Stimulated activated CD4-positive, alpha-beta T cell treated with anti-CD3 and anti-CD28 coated beads, Interleukin-2, amount 100 ng/mL, for 4 hours (primary cell): ENCODE results near the gene UBE3C.
"Not testable (repeated sequence)": the region's sequence is repeated elsewhere in the genome, so short reads cannot be mapped to it uniquely, and the experiment has no call there.

Experiments
- DNase-seq: peaks from one replicate; pipeline ENCODE4 v3.0.0-alpha.2; 2020; ENCODE audit warnings: low read depth

UBE3C gene

GRCh38 chr7:157130849-157131248 lies 7.9 kb upstream of the UBE3C start:
- DNase-seq: not testable (repeated sequence)

- no peak for DNase-seq
Measured at GRCh38 chr7:157132796-157133195, 5.9 kb upstream of the UBE3C start.

- no peak for DNase-seq
Measured at GRCh38 chr7:157133304-157133703, 5.4 kb upstream of the UBE3C start.

- DNase-seq: no peak
Measured at GRCh38 chr7:157136372-157136771, 2.4 kb upstream of the UBE3C start.

- no peak for DNase-seq
Measured at GRCh38 chr7:157138101-157138423, 664 bp upstream of the UBE3C start.

- DNase-seq: peak; percentile 44
Measured at GRCh38 chr7:157139111-157139809, 534 bp downstream of the UBE3C start.

GRCh38 chr7:157139810-157140510 lies 1.2 kb downstream of the UBE3C start:
- DNase-seq: no peak

- no peak for DNase-seq
Measured at GRCh38 chr7:157140511-157140905, 1.8 kb downstream of the UBE3C start.

GRCh38 chr7:157141525-157142060 lies 2.9 kb downstream of the UBE3C start:
- DNase-seq: no peak

- DNase-seq: no peak
Measured at GRCh38 chr7:157143788-157144187, 5.1 kb downstream of the UBE3C start.

- no peak for DNase-seq
Measured at GRCh38 chr7:157149317-157149716, 10.6 kb downstream of the UBE3C start.

GRCh38 chr7:157150882-157151281 lies 12.2 kb downstream of the UBE3C start:
- DNase-seq: no peak

GRCh38 chr7:157151626-157152339 lies 13.1 kb downstream of the UBE3C start:
- DNase-seq: no peak

- DNase-seq: no peak
Measured at GRCh38 chr7:157152391-157152937, 13.7 kb downstream of the UBE3C start.

- no peak for DNase-seq
Measured at GRCh38 chr7:157153260-157153659, 14.5 kb downstream of the UBE3C start.

GRCh38 chr7:157155959-157156358 lies 17.2 kb downstream of the UBE3C start:
- DNase-seq: no peak

- no peak for DNase-seq
Measured at GRCh38 chr7:157158400-157158799, 19.7 kb downstream of the UBE3C start.

- DNase-seq: not testable (repeated sequence)
Measured at GRCh38 chr7:157159537-157159936, 20.8 kb downstream of the UBE3C start.

GRCh38 chr7:157160433-157160832 lies 21.7 kb downstream of the UBE3C start:
- DNase-seq: no peak

- DNase-seq: no peak
Measured at GRCh38 chr7:157165987-157166386, 27.3 kb downstream of the UBE3C start.

GRCh38 chr7:157168571-157168970 lies 29.8 kb downstream of the UBE3C start:
- DNase-seq: no peak

GRCh38 chr7:157176771-157177170 lies 38.0 kb downstream of the UBE3C start:
- no peak for DNase-seq
